Measurements from ENCODE around the gene FAF1. TPM values are rescaled to one million over a fixed set of nuclear protein-coding genes. Genes with fewer than 3 reads are reported as not detected.
"Not testable (repeated sequence)": the region's sequence is repeated elsewhere in the genome, so short reads cannot be mapped to it uniquely, and the experiment has no call there.

The FAF1 gene
- total RNA-seq, 1 donor from 2014 or later: 54.7 TPM

DNA sequence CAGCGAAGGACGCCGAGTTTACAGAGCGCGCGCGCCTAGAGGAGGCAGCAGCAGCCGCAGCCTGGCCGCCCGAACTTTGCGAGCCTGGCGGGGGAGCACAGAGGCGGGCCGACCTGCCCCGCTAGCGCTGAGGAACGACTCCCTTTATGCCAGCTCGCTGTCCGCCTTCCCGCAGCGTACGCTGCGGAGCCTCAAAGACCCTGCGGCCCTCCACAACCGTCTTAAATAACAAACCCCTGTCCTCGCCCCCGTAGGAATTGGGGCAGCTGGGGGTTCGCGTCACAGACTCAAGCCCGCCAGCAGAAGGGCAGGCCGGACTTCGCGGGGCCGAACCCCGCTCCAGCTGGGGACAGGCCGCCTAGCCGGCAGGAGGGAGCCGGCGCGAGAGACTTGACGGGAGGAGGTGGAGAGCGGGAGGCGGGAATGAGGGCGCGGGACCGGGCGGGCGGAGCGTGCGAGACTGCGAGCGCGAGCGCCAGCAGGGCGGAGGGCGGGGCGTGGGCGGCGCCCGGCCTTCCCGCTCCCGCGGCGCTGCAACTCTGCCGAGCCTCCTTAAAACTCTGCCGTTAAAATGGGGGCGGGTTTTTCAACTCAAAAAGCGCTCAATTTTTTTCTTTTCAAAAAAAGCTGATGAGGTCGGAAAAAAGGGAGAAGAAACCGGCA, 8.2 kb upstream of the FAF1 start:
- intact Hi-C loops (cut with DNase I): no loop called here
- ATAC-seq (peak; percentile 96), DNase-seq (ENCODE audit: low spot score) (peak; percentile 95)

DNA sequence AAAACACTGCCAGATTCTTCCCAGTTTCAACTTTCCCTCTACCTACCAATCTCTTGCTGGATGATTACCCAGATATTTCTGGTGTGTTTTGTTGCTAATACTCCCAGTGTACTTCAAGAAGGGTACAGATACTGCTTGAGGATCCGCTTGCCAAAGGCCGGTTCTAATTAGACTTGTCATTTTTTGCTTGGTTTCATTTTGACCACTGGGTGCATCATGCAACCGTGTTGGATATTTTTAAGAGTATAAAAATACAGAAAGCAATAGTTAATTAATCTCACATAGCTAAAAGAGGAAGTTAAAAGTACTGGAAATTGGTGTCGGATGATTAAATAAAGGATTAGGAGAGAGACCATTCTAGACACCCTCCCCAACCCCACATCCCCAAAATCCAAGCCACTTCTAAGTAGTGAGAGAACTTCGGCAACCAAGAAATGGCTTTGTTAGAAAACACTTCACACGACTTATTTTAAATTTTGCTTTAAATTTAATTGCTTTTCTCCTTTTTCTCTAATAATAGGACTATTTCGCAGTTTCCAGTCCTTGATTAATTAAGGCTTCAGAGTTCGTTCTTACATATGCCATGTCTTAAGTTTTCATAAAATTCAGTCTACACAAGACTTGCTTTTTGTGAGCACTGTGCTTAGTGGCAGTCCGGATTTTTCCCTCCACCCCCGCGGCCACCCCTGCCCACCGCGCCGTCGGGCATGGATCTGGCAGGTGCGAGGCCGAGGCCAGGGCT, 7.5 kb upstream of the FAF1 start:
- intact Hi-C loops (cut with DNase I): no loop called here
- ATAC-seq (no peak), DNase-seq (ENCODE audit: low spot score) (no peak)

DNA sequence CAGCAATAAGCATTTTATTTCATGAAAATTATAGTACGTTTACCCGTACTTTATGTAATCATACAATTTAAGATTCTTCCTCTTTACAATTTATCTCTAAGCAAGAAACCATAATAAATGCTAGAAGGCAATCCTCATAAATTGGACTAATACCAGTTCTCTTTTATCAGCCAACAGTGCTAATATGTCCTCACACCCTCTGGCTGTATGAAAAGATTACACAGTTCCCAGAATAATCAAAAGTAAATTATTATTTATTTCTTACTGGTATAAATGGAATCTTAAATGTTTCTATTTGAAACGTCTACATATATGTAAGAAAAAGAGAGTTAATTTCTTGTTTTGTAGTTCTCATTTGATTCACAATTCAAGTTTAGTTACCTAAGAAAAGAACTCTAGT, 6.9 kb upstream of the FAF1 start:
- DNase-seq (ENCODE audit: low spot score): no peak
- intact Hi-C loops (cut with DNase I): no loop called here
- no peak for ATAC-seq

DNA sequence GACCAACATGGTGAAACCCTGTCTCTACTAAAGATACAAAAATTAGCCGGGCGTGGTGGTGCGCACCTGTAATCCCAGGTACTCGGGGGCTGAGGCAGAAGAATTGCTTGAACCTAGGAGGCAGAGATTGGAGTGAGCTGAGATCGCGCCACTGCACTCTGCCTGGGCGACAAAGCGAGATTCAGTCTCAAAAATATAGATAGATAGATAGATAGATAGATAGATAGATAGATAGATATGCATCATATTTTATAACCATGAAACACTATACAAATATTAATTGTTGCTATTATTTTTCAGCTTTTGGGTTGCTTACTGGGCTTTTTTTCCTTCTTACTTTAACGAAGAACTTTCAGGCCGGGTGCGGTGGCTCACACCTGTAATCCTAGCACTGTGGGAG, 4.8 kb upstream of the FAF1 start:
- no peak for DNase-seq (ENCODE audit: low spot score)
- intact Hi-C loops (cut with DNase I): no loop called here
- ATAC-seq: no peak

DNA sequence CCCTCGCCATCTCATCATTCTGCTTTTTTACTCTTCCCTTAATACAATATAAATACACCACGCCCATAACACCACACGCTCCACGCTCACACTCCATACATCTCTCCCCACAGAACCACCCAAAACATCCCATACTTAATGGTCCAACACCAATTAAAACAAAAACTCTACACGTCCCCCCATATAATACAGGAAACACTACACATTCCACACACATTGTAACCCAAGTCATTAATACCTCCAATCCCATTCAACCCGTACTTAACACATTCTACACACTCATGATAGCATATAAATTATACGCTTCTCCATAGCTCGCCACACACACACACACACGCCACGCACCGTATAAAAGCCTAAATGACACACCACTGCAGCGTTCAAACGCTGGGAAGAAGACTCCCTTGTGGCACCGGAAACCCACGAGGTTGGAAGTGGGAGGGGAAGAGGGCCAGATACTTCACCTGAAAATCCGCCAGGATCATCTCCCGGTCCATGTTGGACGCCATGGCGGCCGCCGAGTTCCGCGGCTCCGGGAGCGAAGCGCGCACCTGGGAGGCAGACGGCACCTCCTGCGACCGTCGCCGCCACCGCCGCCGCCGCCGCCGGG, 659 bp downstream of the FAF1 start:
- no peak for ATAC-seq
- DNase-seq (ENCODE audit: low spot score): no peak
- intact Hi-C loops (cut with DNase I): loop anchor here (5.0 kb wide), 1 partner anchor 282 kb away; no protein-coding TSS in a partner anchor

DNA sequence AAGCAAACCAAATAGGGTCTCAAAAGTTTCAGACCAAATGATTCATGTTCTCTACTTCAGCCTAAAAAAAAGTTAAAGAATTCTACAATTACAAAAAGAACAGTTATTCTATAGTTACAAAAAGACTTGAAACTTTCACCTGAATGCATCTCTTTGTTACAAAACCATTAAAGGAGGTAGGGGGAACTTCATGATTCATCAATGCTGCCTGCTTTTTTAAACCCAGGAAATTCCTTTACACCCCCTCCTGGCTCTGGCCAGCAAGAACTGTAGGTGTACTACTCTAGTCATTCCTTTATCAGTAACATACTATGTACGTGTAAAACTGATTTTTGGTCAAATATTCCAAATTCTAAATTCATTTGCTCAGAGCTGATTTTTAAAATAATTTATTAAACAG, 5.0 kb downstream of the FAF1 start:
- no peak for DNase-seq (ENCODE audit: low spot score)

DNA sequence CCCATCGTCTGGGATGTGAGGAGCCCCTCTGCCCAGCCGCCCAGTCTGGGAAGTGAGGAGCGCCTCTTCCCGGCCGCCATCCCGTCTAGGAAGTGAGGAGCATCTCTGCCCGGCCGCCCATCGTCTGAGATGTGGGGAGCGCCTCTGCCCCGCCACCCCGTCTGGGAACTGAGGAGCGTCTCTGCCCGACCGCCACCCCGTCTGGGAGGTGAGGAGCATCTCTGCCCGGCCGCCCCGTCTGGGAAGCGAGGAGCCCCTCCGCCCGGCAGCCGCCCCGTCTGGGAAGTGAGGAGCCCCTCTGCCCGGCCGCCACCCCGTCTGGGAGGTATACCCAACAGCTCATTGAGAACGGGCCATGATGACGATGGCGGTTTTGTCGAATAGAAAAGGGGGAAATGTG, 7.5 kb downstream of the FAF1 start:
- intact Hi-C loops (cut with DNase I); DNase-seq (ENCODE audit: low spot score); ATAC-seq: not testable (repeated sequence)

More for the DNA sequence above, 5.0 kb downstream of the FAF1 start:
- ATAC-seq: no peak
- intact Hi-C loops (cut with DNase I): loop anchor here (5.0 kb wide), 1 partner anchor 278 kb away; no protein-coding TSS in a partner anchor

DNA sequence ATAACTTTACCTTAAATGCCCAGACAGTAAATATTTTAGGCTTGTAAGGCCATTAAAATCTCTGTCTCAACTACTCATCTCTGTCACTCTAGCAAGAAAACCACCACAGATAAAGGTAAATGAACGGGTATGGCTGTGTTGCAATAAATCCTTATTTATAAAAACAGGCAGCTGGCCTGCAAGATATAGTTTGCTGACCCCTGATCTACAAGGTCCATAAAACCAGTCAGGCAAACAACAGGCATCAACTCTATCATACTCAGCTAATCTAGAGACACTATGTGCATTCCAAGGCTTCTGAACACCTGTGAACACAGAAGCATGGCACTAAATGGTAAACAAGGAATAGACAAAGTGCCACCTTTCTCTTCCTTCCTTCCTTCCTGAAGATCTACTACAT, 9.7 kb downstream of the FAF1 start:
- no peak for ATAC-seq
- intact Hi-C loops (cut with DNase I): no loop called here
- DNase-seq (ENCODE audit: low spot score): no peak

DNA sequence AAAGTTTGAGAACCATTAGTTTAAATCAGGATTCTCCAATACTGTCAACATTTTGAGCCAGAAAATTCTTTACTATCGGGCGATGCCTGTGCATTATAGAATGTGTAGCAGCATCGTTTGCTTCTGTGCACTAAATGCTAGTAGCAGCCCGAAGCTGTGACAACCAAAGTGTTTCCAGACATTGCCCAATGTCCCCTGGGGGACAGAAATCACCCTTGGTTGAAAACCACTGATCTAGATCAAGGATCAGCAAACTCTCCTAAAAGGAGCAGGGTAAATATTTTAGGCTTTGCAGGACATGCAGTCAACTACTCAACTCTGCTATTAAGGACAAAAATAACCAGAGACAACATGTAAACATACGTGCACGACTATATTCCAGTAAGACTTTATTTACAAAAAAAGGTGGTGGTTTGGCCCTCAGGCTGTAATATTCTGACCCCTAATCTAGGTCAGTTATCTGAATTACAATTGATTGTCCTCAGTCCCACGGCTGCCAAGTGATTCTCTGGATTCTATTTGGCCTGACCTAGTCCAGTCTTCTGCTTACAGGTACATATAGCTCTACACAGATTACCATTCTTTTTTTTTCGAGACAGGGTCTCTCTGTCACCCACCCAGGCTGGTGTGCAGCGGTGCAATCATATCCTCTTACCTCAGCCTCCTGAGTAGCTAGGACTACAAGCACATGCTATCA, 10.6 kb downstream of the FAF1 start:
- ATAC-seq (no peak), DNase-seq (ENCODE audit: low spot score) (no peak)
- intact Hi-C loops (cut with DNase I): loop anchor here (5.0 kb wide), 1 partner anchor 1403 kb away; no protein-coding TSS in a partner anchor

DNA sequence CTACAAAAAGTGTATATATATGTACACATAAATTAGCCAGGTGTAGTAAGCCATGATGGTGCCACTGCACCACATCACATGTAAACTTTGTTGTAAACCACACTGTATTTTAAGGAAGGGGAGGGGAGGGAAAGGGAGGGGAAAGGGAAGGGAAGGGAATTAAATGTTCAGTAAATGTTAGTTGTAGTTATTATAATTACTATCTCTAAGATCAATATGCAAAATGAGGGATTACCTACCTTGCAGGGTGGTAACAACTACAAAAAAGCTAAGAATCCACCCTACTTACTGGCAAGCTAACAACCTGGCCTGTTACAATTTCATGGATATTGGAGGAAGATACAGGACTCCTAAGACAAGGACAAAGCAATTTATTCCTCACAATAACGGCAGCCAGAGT, 17.7 kb downstream of the FAF1 start:
- intact Hi-C loops (cut with DNase I): no loop called here
- no peak for ATAC-seq
- no peak for DNase-seq (ENCODE audit: low spot score)

DNA sequence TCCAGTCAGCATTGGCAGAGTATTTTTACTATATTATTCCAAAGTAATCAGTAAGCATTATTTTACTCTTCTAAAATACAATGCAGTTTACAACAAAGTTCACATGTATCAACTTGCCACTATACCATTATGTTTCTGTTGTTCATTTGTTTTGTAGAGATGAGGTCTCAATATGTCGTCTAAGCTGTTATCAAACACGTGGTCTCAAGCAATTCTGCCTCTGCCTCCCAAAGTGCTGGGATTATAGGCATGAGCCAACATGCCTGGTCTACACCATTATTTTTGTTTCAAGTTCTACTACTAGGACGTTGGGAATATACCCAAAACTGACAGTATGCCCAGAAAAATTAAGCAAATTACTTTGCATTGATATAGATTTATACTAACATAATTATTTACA, 19.8 kb downstream of the FAF1 start:
- intact Hi-C loops (cut with DNase I): no loop called here
- ATAC-seq (no peak), DNase-seq (ENCODE audit: low spot score) (no peak)

DNA sequence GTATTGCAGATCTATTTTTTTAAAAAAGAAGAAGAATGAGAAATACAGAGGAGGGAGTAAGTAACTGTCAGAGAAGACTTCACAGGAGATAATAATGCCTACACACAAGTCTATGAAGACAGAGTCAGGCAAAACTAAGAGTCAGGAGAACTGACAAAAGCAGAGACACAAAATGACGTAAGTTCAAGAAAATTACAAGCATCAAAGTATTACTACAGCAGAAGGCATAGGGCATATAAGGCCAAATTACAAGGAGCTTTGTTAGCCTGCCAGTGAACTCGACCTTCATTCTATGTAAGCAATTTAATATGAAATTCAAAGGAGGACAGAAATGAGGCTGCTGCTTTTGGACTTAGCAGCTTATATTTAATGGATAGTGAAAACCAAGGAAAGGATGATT, 23.7 kb downstream of the FAF1 start:
- intact Hi-C loops (cut with DNase I): no loop called here
- ATAC-seq: no peak
- DNase-seq (ENCODE audit: low spot score): no peak

DNA sequence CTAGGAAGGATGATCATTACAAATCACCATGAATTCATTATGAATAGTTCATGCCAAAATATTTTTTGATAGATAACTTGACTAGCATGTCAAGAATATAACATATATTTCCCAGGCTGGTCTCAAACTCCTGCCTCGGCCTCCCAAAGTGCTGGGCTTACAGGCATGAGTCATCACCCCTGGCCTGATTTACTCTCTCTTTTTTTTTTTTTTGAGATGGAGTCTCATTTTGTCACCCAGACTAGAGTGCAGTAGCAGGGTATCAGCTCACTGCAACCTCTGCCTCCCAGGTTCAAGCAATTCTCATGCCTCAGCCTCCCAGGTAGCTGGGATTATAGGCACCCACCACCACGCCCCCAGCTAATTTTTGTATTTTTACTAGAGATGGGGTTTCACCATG, 24.8 kb downstream of the FAF1 start:
- DNase-seq (ENCODE audit: low spot score); ATAC-seq; intact Hi-C loops (cut with DNase I): not testable (repeated sequence)

DNA sequence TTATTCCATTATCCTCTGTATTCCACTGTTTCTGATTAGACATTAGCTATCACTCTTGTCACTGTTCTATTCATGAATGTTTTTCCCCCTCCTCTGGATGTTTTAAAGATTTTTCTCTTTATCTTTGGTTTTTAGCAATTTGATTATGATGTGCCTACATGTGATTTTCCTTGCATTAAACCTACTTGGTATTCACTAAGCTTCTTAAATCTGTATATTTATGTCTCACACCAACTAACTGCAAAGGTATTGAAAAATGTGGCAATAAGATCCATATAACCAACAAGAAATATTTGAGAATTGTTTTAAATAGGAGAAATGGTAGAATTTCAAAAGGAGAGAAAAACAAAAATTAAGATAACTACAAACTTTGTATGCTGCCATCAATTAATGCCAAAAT, 25.2 kb downstream of the FAF1 start:
- DNase-seq (ENCODE audit: low spot score) (no peak), ATAC-seq (no peak)
- intact Hi-C loops (cut with DNase I): no loop called here

DNA sequence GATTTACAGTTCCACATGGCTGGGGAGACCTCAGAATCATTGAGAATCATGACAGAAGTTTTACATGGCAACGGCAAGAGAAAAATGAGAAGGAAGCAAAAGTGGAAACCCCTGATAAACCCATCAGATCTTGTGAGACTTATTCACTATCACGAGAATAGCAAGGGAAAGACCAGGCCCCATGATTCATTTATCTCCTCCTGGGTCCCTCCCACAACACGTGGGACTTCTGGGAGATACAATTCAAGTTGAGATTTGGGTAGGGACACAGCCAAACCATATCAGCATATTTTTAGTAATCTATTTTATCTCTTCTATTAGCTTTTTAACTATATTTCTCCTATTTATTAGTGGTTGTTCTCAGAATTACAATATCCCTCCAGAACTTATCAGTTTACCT, 26.3 kb downstream of the FAF1 start:
- ATAC-seq; DNase-seq (ENCODE audit: low spot score); intact Hi-C loops (cut with DNase I): not testable (repeated sequence)

DNA sequence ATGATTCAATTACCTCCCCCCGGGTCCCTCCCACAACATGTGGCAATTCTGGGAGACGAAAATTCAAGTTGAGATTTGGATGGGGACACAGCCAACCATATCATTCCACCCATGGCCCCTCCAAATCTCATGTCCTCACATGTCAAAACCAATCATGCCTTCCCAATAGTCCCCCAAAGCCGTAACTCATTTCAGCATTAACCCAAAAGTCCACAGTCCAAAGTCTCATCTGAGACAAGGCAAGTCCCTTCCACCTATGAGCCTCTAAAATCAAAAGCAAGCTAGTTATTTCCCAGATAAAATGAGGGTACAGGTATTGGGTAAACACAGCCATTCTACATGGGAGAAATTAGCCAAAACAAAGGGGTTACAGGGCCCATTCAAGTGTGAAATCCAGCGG, 28.0 kb downstream of the FAF1 start:
- intact Hi-C loops (cut with DNase I); DNase-seq (ENCODE audit: low spot score); ATAC-seq: not testable (repeated sequence)

DNA sequence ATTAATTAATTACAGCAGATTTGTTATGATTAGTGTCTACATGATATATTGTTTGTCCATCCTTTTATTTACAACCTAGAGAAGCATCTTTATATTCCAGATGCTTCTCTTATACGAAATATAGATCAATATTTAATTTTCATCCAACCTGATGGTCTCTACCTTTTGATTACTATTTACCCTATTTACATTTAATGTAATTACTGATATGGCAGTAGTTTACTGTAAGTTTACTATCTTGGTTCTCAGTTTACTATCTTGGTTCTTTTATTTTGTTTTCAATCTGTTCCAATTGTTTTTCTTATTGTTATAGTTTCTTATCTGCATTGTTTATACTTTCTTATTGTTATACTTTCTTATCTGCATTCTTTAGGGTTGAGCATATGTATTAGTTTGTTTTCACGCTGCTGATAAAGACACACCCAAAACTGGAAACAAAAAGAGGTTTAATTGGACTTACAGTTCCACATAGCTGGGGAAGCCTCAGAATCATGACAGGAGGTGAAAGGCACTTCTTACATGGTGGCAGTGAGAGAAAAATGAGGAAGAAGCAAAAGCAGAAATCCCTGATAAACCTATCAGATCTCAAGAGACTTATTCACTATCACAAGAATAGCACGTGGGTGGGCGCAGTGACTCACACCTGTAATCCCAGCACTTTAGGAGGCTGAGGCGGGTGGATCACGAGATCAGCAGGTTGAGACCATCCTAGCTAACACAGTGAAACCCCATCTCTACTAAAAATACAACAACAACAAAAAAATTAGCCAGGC, 28.9 kb downstream of the FAF1 start:
- DNase-seq (ENCODE audit: low spot score) (no peak), ATAC-seq (no peak)
- intact Hi-C loops (cut with DNase I): no loop called here

DNA sequence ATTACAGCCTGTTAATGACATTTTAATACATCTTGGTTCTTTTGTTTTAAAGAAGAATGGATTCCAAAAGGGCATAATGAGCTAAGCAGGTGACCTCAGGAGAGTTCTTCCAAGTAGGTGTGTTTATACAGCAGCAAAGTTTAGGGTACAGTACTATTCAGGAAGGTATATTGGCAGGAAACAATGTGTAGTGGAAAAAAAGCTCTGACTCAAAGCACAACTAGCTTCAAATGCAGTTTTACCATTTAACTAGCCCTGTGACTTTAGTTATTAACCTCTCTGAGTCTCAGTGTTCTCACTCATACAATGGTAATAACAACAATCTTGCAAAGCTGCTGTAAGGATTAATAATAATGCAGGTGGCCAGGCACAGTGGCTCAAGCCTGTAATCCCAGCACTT, 29.9 kb downstream of the FAF1 start:
- intact Hi-C loops (cut with DNase I): no loop called here
- DNase-seq (ENCODE audit: low spot score) (no peak), ATAC-seq (no peak)

Measured in sciatic nerve (tissue), 2 donors.